Measurements from ENCODE around the gene ADAM22.
A peak's percentile ranks its signal among the peaks of the same experiment; 100 is the strongest.

Gene ADAM22

DNA sequence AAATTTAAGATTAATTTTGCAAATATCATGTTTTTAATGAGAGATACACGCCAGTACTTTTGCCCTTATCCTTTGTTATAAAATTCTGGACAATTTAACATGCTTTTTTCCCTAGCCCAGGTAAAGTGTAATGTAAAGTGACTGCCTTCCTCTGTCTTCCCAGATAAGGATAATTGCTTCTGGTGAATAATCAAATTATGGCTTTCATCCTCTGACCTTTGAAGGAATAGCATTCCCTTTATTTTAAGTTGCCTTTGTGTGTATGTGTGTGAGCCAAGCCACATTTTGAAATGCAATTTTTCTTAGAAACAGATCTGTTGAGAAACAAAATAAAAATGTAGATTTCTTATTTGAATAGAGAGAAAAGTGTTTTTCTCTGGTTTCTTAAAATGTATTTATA lies 107.5 kb downstream of the ADAM22 start:
- no peak for DNase-seq

DNA sequence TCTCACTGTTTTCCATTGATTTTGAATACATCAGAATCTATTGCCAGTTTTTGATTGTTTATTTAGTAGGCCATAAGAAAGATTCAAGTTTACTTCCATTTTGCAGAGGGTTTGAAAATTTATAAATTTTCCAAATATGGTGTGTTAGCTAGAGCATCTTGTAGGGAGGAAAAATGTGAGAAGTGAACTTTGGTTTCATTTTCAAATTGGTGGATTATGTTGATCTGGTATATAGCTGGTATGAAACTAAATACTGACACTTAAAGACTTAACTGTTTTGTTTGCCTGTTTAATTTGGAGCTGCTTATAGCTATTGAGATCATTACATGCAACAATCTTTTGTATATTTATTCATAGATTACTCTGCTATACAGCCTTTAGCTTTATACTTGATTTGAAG lies 108.1 kb downstream of the ADAM22 start:
- DNase-seq: no peak

DNA sequence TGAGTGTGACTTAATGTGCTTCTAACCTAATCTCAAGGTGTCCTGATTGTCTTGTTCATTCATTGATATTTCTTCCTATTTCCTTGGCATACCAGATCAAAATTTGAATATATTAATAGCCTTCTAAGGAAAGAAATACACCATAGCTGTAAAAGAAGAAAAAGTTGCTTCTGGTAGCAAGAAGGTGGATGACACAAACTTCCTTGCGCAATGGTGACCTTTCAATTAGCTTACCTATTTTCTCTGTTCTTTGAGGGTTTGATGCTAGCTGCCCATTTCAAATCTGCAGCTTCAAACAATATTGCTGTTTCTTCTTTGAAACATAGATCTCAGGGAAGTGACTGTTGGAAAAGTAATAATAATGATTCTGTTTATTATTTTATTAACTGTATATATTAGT lies 108.8 kb downstream of the ADAM22 start:
- DNase-seq: no peak

GRCh38 chr7:88044069-88044468 lies 110.0 kb downstream of the ADAM22 start:
- no peak for DNase-seq

- DNase-seq: no peak
These were observed 113.0 kb downstream of the ADAM22 start for GRCh38 chr7:88046839-88047573.

GRCh38 chr7:88057655-88058054 lies 123.6 kb downstream of the ADAM22 start:
- no peak for DNase-seq

- DNase-seq: no peak
These were observed 128.2 kb downstream of the ADAM22 start for GRCh38 chr7:88062238-88062637.

- DNase-seq: no peak
These were observed 135.0 kb downstream of the ADAM22 start for GRCh38 chr7:88069093-88069492.

GRCh38 chr7:88071994-88072714 lies 138.1 kb downstream of the ADAM22 start:
- no peak for DNase-seq

DNA sequence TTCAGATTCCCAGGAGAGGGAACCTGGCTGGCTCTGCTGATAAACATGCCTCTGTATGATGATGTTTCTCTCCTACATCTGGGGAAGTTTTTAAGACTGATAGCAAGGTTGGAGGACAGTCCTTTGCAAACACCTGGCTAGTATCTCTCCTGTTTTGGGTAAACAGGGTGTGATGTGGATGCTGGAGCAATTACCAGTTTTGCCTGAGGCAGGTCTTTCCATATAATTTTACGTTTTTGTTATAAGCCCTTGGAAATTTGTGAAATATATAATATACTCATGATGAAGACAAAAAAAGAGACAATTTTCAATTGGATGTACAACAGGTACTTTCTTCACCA lies 138.6 kb downstream of the ADAM22 start:
- DNase-seq: no peak

GRCh38 chr7:88073626-88074025 lies 139.6 kb downstream of the ADAM22 start:
- no peak for DNase-seq

GRCh38 chr7:88075216-88075615 lies 141.2 kb downstream of the ADAM22 start:
- DNase-seq: no peak

DNA sequence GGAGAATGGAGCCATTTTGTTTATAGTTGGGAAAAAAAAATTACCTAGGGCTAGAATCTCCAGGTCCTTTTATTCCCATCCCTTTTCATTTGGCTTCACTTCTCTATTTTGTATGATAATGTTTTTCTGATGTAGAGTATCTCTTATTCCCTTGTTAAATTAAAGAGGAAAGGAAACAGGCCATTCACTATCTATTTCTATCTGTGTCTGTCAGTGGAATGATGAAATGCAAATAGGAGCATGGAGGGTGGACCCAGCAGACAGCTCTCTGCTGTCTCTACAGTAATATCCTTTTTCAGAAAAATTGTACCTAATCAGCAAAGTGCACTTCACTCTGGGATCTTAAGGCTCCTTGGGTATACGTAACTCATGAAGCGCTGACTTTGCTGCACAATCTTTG lies 149.8 kb downstream of the ADAM22 start:
- no peak for DNase-seq

GRCh38 chr7:88089561-88089960 lies 155.5 kb downstream of the ADAM22 start:
- DNase-seq: no peak

- no peak for DNase-seq
These were observed 156.2 kb downstream of the ADAM22 start for GRCh38 chr7:88090240-88090639.

DNA sequence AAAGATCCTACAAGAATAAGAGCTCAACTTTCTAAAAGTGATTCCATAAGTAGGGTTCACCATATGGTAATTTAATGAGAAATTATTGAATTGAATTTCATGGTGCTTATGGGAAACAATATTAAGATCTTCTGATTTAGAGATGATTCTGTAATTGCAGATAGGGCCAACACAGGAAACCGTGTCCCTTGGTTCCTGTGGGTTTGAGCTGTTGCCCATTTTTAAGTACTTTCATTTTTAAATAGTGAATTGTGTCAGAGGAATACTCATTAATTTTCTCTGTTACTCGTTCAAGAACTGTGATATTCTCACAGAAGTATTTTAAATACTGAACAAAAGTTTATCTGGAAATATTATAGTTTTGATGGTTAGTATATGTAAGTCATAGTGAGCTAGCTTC lies 156.6 kb downstream of the ADAM22 start:
- DNase-seq: no peak

GRCh38 chr7:88091988-88092675 lies 158.1 kb downstream of the ADAM22 start:
- DNase-seq: no peak

GRCh38 chr7:88092676-88092999 lies 158.6 kb downstream of the ADAM22 start:
- DNase-seq: no peak

DNA sequence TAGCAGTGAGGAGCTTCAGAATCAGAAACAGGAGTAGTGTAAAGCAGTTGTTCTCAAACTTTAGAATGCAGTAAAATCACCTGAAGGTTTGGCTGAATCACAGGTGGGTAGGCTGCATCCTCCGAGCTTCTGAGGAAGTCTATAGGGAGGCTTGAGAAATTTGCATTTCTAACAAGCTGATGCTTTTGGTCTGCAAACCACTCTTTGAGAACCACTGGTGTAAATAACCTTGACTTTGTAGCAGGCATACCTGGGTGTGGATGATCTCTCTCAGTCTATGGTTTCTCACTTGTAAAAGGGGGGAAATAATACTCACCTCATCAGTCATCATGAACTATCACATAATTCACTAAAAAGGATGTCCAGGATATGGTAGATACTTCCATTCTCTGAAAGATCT lies 167.7 kb downstream of the ADAM22 start:
- DNase-seq: peak in 1 of 2 experiments; percentile 15

GRCh38 chr7:88102675-88103074 lies 168.6 kb downstream of the ADAM22 start:
- peak; percentile 38 to 46 for DNase-seq

DNA sequence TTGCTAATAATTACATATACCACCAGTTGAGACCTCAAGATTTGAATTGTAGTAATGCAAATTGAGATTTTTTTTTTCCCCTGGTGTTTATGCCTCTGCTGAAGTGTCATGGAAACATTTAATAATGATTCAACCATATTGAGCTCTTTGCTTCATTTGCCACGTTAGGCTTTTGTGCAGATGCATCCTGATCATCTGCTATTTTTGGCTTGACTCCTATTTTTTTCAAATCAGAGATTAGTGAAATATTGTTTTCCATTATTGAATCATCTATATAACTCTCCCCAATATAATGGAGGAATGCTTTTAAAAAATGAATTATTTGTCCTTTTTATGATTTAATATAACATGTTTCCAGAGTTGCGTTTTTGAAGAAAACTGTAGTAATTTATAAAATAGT lies 170.7 kb downstream of the ADAM22 start:
- DNase-seq: no peak

GRCh38 chr7:88105231-88105630 lies 171.2 kb downstream of the ADAM22 start:
- no peak for DNase-seq

GRCh38 chr7:88106434-88106833 lies 172.4 kb downstream of the ADAM22 start:
- DNase-seq: no peak

- DNase-seq: no peak
These were observed 175.6 kb downstream of the ADAM22 start for GRCh38 chr7:88109612-88110011.

All from NCI-H526 (cell line).